Uterus (tissue), 4 donors: ENCODE results near the gene CPB1. TPM values are rescaled to one million over a fixed set of nuclear protein-coding genes. Genes with fewer than 3 reads are reported as not detected.

Experiments used
- DNase-seq, 2 donors: peaks; one replicate each; pipeline ENCODE4 v3.0.0-alpha.2; 2019 to 2020
- H3K27ac ChIP-seq, 2 donors: fragments of 200-600 bp; sonication (generic); 1 replicate in 1 of 2; 2 replicates in 1 of 2; pipeline ENCODE4 v1.5.1; 2016 to 2018
- H3K27me3 ChIP-seq, 2 donors: fragments of 200-600 bp; sonication (generic); one replicate each; pipeline ENCODE4 v1.5.1; 2018 to 2019; ENCODE audit warnings: control low read depth in 1 of 2
- H3K36me3 ChIP-seq, 2 donors: fragments of 200-600 bp; sonication (generic); one replicate each; pipeline ENCODE4 v1.5.1; 2019; ENCODE audit warnings: control low read depth in 1 of 2
- H3K4me1 ChIP-seq, 2 donors: fragments of 200-600 bp; sonication (generic); one replicate each; pipeline ENCODE4 v1.5.1; 2018 to 2019; ENCODE audit warnings: control low read depth in 1 of 2
- H3K4me3 ChIP-seq, 2 donors: fragments of 200-600 bp; sonication (generic); 1 replicate in 1 of 2; 2 replicates in 1 of 2; pipeline ENCODE4 v1.5.1; 2018 to 2019; ENCODE audit warnings: mild to moderate bottlenecking in 1 of 2
- H3K9me3 ChIP-seq, 2 donors: fragments of 200-600 bp; sonication (generic); one replicate each; pipeline ENCODE4 v1.5.1; 2019; ENCODE audit warnings: control low read depth in 1 of 2
- CTCF ChIP-seq, 4 experiments: fragments of 200-600 bp in 2 of 4; fragments of 450-650 bp in 2 of 4; sonication (generic) in 2 of 4; IDR thresholded peaks; one replicate each; pipeline ENCODE4 v1.5.1; 2016 to 2019; ENCODE audit warnings: antibody characterized with exemption in 4 of 4, mild to moderate bottlenecking in 2 of 4, moderate library complexity in 1 of 4
- POLR2A ChIP-seq, 2 donors: fragments of 450-650 bp; IDR thresholded peaks; one replicate each; pipeline ENCODE4 v1.6.1; 2016; ENCODE audit warnings: antibody characterized with exemption in 2 of 2, mild to moderate bottlenecking in 1 of 2, moderate library complexity in 1 of 2
- intact Hi-C: fragments of 100-400 bp; cut with DNase I; formaldehyde crosslinking; loops from one replicate; pipeline ENCODE4 v1.15.1; 2023; ENCODE audit warnings: low total_unique reads
- total RNA-seq, 4 donors: library from RNA; depleted of rRNA in 3 of 4; stranded (reverse); fragments of >200 nt in 3 of 4; gene quantifications; one replicate each; pipeline versions ENCODE4 v1.1.0 to v1.2.4, GENCODE V29; 2014 to 2023
- donor health status: DM: yes; HTN: yes; CAD: no.

Gene CPB1
- total RNA-seq, 4 donors from 2014 or later = not detected

GRCh38 chr3:148847351-148847750 lies 19.7 kb downstream of the CPB1 start:
- intact Hi-C loops = no loop called here
- no peak for TF ChIP-seq POLR2A (IDR thresholded peaks at IDR 0.05)
- no peak for TF ChIP-seq CTCF (IDR thresholded peaks at IDR 0.05)
- Histone ChIP-seq H3K4me1 (no peaks in the 10 kb centered on the region), H3K27me3 (no peaks in the 10 kb centered on the region), H3K36me3 (no peaks in the 10 kb centered on the region), H3K27ac (no peak overlapping the region), H3K9me3 (no peaks in the 10 kb centered on the region), H3K4me3 (no peak overlapping the region)
- no peak for DNase-seq

DNA sequence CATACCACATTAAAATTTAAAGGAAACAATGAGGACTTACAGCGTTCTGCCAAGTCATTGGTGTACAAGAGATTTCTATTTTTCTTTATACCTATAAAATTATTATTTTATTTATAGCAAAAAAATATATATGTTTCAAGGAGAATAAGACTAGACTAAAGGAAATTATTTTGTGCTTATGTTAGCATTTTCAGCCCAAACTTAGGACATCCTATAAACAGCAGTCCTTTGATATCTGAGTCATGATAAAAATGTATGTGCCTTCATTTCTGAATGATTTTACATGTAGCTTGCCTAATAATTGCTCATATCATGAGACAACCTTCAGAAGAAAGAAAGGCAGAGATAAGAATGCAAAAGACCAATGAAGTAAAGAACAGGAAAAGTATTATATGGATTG lies 20.8 kb downstream of the CPB1 start:
- Histone ChIP-seq H3K36me3 (no peaks in the 10 kb centered on the region), H3K4me3 (no peak overlapping the region), H3K4me1 (no peaks in the 10 kb centered on the region), H3K27ac (no peak overlapping the region), H3K27me3 (no peaks in the 10 kb centered on the region), H3K9me3 (no peaks in the 10 kb centered on the region)
- no peak for DNase-seq
- intact Hi-C loops = no loop called here
- no peak for TF ChIP-seq CTCF (IDR thresholded peaks at IDR 0.05)
- no peak for TF ChIP-seq POLR2A (IDR thresholded peaks at IDR 0.05)

DNA sequence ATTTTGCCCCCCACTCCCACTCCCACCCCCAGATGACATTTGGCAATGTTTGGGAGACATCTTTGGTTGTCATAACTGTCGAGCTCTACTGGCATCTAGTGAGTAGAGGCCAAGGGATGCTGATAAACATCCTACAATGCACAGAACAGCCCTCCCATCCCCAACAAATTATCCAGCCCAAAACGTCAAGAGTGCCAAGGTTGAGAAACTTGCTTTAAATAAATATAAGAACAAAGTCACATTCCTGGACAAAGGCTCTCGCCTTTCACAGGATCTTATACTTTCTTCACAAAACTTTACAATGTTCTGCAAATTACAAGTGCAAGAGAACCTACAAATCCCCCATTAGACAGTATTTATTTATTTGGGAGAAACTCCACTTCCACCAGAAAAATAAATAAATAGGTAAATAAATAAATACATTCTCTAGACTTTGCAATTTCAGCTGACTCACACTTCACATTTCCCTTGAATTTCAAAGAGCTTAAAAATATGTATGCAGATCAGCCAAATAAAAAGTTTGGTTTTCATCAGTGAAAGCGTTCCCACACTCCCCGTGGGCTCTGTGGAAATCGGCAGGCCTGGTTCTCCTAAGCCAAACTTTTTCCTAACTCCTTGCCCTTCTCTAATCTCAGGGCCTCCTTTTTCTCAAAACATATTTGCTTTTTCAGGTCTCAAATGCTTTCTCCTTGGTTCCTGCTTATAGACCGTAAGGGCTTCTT lies 24.8 kb downstream of the CPB1 start:
- H3K4me3 ChIP-seq = no peak overlapping the region
- H3K27me3 ChIP-seq = no peaks in the 10 kb centered on the region
- H3K9me3 ChIP-seq = no peaks in the 10 kb centered on the region
- H3K4me1 ChIP-seq = no peaks in the 10 kb centered on the region
- no peak for DNase-seq
- intact Hi-C loops = no loop called here
- no peak overlapping the region for H3K27ac ChIP-seq
- no peak for TF ChIP-seq CTCF (IDR thresholded peaks at IDR 0.05)
- no peak for TF ChIP-seq POLR2A (IDR thresholded peaks at IDR 0.05)
- H3K36me3 ChIP-seq = no peaks in the 10 kb centered on the region

DNA sequence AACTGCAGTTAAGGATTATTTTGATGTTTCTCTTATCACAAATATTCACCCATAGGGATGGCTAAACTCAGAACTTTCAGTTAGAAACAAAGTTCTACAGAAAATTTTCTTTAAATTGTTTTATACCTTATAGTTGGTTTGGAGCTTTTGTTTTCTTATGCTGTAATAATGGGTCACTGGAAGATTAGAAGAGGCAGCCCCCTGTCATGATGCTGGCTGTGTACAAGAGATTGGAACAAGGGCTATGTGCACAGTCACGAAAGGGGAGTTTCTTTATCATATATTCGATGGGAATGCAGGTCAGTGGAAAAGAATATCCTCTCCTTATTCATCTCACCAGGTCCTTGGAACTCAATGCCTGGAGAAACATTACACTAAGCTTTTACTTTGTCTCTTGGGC lies 25.5 kb downstream of the CPB1 start:
- intact Hi-C loops = no loop called here
- no peak overlapping the region for H3K27ac ChIP-seq
- DNase-seq = no peak
- H3K4me1 ChIP-seq = no peaks in the 10 kb centered on the region
- no peaks in the 10 kb centered on the region for H3K27me3 ChIP-seq
- no peaks in the 10 kb centered on the region for H3K36me3 ChIP-seq
- TF ChIP-seq POLR2A (IDR thresholded peaks at IDR 0.05) = no peak
- no peak for TF ChIP-seq CTCF (IDR thresholded peaks at IDR 0.05)
- H3K4me3 ChIP-seq = no peak overlapping the region
- no peaks in the 10 kb centered on the region for H3K9me3 ChIP-seq

DNA sequence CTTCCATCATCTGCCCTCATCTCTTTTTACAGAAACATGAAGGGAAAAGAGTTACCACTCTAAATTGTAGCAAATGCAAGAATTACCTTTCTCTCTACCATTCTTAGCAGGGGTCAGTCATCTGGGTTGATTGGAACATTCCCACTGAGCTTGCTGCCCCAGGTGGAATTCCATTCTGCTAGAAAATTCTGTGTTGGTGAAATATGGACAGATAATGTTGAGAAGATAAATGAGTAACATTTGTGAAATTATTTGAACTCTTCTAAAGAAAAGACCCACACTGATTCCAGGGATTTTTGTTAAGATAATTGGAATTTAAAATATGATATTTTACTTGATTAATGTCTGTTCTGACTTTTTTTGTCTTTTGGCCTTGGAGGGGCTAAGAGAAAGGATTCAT lies 26.4 kb downstream of the CPB1 start:
- H3K27ac ChIP-seq = no peak overlapping the region
- no peak for DNase-seq
- H3K4me1 ChIP-seq = no peaks in the 10 kb centered on the region
- no peaks in the 10 kb centered on the region for H3K9me3 ChIP-seq
- intact Hi-C loops = no loop called here
- TF ChIP-seq POLR2A (IDR thresholded peaks at IDR 0.05) (no peak), CTCF (IDR thresholded peaks at IDR 0.05) (no peak)
- no peak overlapping the region for H3K4me3 ChIP-seq
- no peaks in the 10 kb centered on the region for H3K36me3 ChIP-seq
- H3K27me3 ChIP-seq = no peaks in the 10 kb centered on the region
